Measurements from ENCODE around the gene TIMM9. TPM values are rescaled to one million over a fixed set of nuclear protein-coding genes. Genes with fewer than 3 reads are reported as not detected.

TIMM9 gene
- total RNA-seq: 27.8 TPM
- long read RNA-seq, partial matches to known transcripts: 4 of 5 reads
- long read RNA-seq, other reads (novel, unspliced or antisense): 0 of 5 reads

- Histone ChIP-seq H3K27me3 (ENCODE audit: low read depth) (no peaks in the 10 kb centered on the region), H3K4me3 (peak within 1 kb of the TSS; percentile 96), H3K36me3 (peaks cover 33% of the 10 kb centered on the region), H3K9me3 (replicated peaks) (no peaks in the 10 kb centered on the region), H3K4me1 (peaks cover 42% of the 10 kb centered on the region), H3K27ac (replicated peaks) (peak within 1 kb of the TSS; percentile 95)
- no peak for TF ChIP-seq CTCF (IDR thresholded peaks at IDR 0.05; ENCODE audit: borderline replicate concordance)
- intact Hi-C loops (cut with micrococcal nuclease): no loop called here
- DNase-seq: peak; percentile 96
Observed at GRCh38 chr14:58427281-58428117, at the start of gene TIMM9, which contains the start of gene KIAA0586. Gene TIMM9 (minus strand): TSS chr14:58427531. CDS start chr14:58411945, 15,586 bp downstream. Gene KIAA0586 (plus strand): TSS chr14:58427719. CDS start chr14:58428265, 546 bp downstream.

DNA sequence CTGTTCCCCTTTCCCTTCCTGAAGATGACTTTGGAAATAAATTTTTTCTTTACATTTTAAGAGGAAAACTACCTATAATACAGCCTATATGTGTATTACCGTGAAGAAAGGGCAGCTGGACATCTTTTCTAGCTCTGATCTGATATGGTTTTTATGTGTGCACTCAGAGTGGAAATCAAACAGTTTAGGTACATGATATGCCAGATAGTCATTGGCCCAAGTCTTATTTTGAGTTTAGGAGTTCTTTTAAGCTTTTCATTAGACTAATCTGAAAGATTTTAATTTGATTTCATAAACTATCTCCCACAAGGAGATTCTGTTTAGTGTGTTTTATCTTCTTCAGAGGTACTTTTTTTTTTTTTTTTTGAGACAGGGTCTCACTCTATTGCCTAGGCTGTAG is 49.0 kb upstream of the TIMM9 start:
- no peak for DNase-seq
- Histone ChIP-seq H3K27me3 (ENCODE audit: low read depth) (no peaks in the 10 kb centered on the region), H3K9me3 (replicated peaks) (no peaks in the 10 kb centered on the region), H3K36me3 (peaks cover 59% of the 10 kb centered on the region), H3K4me1 (no peaks in the 10 kb centered on the region), H3K27ac (replicated peaks) (no peak overlapping the region), H3K4me3 (no peak overlapping the region)
- no peak for TF ChIP-seq CTCF (IDR thresholded peaks at IDR 0.05; ENCODE audit: borderline replicate concordance)
- intact Hi-C loops (cut with micrococcal nuclease): no loop called here

DNA sequence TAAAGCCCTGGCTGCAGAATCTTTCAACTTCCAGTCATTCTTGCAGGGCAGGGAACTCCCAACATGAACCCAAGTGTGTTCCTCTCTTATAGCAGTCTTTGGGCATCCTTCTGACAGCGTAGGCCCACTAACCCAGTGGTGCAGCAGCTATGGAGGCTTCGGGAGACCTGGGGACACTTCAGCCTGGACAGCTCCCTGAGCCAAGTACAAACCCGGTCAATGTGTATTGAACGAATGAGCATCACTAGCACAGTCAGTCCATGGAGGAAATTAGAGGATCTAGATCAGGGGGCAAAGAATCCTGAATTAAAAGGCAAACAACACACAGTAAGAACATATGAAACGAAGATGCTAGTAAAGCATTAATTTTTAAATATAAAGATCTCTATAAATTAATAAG is 42.0 kb upstream of the TIMM9 start:
- DNase-seq: no peak
- H3K9me3 ChIP-seq (replicated peaks): no peaks in the 10 kb centered on the region
- H3K27me3 ChIP-seq (ENCODE audit: low read depth): no peaks in the 10 kb centered on the region
- no peak overlapping the region for H3K27ac ChIP-seq (replicated peaks)
- H3K36me3 ChIP-seq: peaks cover 68% of the 10 kb centered on the region
- no peak for TF ChIP-seq CTCF (IDR thresholded peaks at IDR 0.05; ENCODE audit: borderline replicate concordance)
- intact Hi-C loops (cut with micrococcal nuclease): no loop called here
- no peak overlapping the region for H3K4me3 ChIP-seq
- H3K4me1 ChIP-seq: no peaks in the 10 kb centered on the region

DNA sequence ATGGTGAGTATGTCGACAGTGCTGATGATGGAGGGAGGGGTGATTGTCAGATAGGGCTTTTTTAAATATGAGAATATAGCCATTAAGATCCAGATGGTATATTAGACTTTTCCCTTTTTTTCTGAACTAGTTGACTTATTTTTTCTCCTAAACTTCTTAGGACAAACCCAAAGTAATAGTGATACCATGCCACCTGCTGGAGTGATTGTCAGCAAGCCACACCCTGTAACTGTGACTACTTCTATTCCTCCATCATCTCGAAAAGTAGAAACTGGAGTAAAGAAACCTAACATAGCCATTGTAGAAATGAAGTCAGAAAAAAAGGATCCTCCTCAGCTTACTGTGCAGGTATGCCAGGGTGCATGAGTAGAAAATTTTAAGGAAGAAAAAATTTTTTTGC is 40.2 kb upstream of the TIMM9 start:
- TF ChIP-seq CTCF (IDR thresholded peaks at IDR 0.05; ENCODE audit: borderline replicate concordance): no peak
- Histone ChIP-seq H3K4me3 (no peak overlapping the region), H3K27me3 (ENCODE audit: low read depth) (no peaks in the 10 kb centered on the region), H3K36me3 (peaks cover 80% of the 10 kb centered on the region), H3K9me3 (replicated peaks) (no peaks in the 10 kb centered on the region), H3K27ac (replicated peaks) (no peak overlapping the region), H3K4me1 (no peaks in the 10 kb centered on the region)
- DNase-seq: no peak
- intact Hi-C loops (cut with micrococcal nuclease): no loop called here

- no peak for DNase-seq
- Histone ChIP-seq H3K27me3 (ENCODE audit: low read depth) (no peaks in the 10 kb centered on the region), H3K4me1 (no peaks in the 10 kb centered on the region), H3K27ac (replicated peaks) (no peak overlapping the region), H3K4me3 (no peak overlapping the region), H3K36me3 (peaks cover 89% of the 10 kb centered on the region), H3K9me3 (replicated peaks) (no peaks in the 10 kb centered on the region)
- no peak for TF ChIP-seq CTCF (IDR thresholded peaks at IDR 0.05; ENCODE audit: borderline replicate concordance)
- intact Hi-C loops (cut with micrococcal nuclease): no loop called here
Observed at GRCh38 chr14:58466459-58466858, 39.1 kb upstream of the TIMM9 start.
